HepG2 (cell line): ENCODE results near the gene ZFP64. TPM values are rescaled to one million over a fixed set of nuclear protein-coding genes. Genes with fewer than 3 reads are reported as not detected.

ENCODE experiments used
- CAMTA2 ChIP-seq: sonication (generic); formaldehyde crosslinking; IDR thresholded peaks from 2 replicates; pipeline ENCODE4 v1.4.0; 2020; ENCODE audit warnings: mild to moderate bottlenecking, missing genetic modification reagents, borderline replicate concordance
- CBX2 ChIP-seq, 2 experiments: fragments of 200-600 bp in 1 of 2; sonication (generic); formaldehyde crosslinking in 1 of 2; IDR thresholded peaks; 2 replicates each; pipeline versions ENCODE4 v1.7.0 to v1.8.1; 2018 to 2022; ENCODE audit warnings: low read depth in 2 of 2, low read length in 1 of 2, mild to moderate bottlenecking in 1 of 2, missing genetic modification reagents in 1 of 2
- CBX5 ChIP-seq: sonication (generic); formaldehyde crosslinking; IDR thresholded peaks from 2 replicates; pipeline ENCODE4 v1.4.0; 2020; ENCODE audit warnings: missing genetic modification reagents, borderline replicate concordance
- FOXK1 ChIP-seq: sonication (generic); formaldehyde crosslinking; IDR thresholded peaks from 2 replicates; pipeline ENCODE4 v1.4.0; 2020; ENCODE audit warnings: low read depth, missing genetic modification reagents, borderline replicate concordance
- GLI4 ChIP-seq: sonication (generic); formaldehyde crosslinking; IDR thresholded peaks from 2 replicates; pipeline ENCODE4 v1.5.1; 2020; ENCODE audit warnings: missing genetic modification reagents, mild to moderate bottlenecking, moderate library complexity, borderline replicate concordance
- HIVEP1 ChIP-seq: sonication (generic); formaldehyde crosslinking; IDR thresholded peaks from 2 replicates; pipeline ENCODE4 v1.4.0; 2020; ENCODE audit warnings: mild to moderate bottlenecking, missing genetic modification reagents
- HOXA7 ChIP-seq: sonication (generic); formaldehyde crosslinking; IDR thresholded peaks from 2 replicates; pipeline ENCODE4 v1.8.1; 2022; ENCODE audit warnings: mild to moderate bottlenecking, missing genetic modification reagents, moderate library complexity
- IKZF4 ChIP-seq: sonication (generic); formaldehyde crosslinking; IDR thresholded peaks from 2 replicates; pipeline ENCODE4 v1.5.1; 2020; ENCODE audit warnings: borderline replicate concordance, mild to moderate bottlenecking, low read depth, missing genetic modification reagents; ENCODE audit errors: not compliant biosample characterization
- JARID2 ChIP-seq: sonication (generic); formaldehyde crosslinking; IDR thresholded peaks from 2 replicates; pipeline ENCODE4 v1.8.1; 2023; ENCODE audit warnings: missing genetic modification reagents, inconsistent platforms; ENCODE audit not compliant: insufficient replicate concordance
- SNAI1 ChIP-seq: sonication (generic); formaldehyde crosslinking; IDR thresholded peaks from 2 replicates; pipeline ENCODE4 v1.5.0; 2020; ENCODE audit warnings: mild to moderate bottlenecking, missing genetic modification reagents, borderline replicate concordance
- SRY ChIP-seq: sonication (generic); formaldehyde crosslinking; IDR thresholded peaks from 2 replicates; pipeline ENCODE4 v1.8.0; 2022; ENCODE audit warnings: mild to moderate bottlenecking, missing genetic modification reagents
- ZBTB21 ChIP-seq: sonication (generic); formaldehyde crosslinking; IDR thresholded peaks from 2 replicates; pipeline ENCODE4 v1.4.0; 2020; ENCODE audit warnings: missing genetic modification reagents
- ZGPAT ChIP-seq: IDR thresholded peaks from 2 replicates; pipeline ENCODE4 v1.6.1; 2016; ENCODE audit warnings: mild to moderate bottlenecking
- ZIK1 ChIP-seq: sonication (generic); formaldehyde crosslinking; IDR thresholded peaks from 2 replicates; pipeline ENCODE4 v1.5.0; 2020; ENCODE audit warnings: mild to moderate bottlenecking, low read depth, missing genetic modification reagents, borderline replicate concordance
- ZNF335 ChIP-seq: sonication (generic); formaldehyde crosslinking; IDR thresholded peaks from 2 replicates; pipeline ENCODE4 v1.4.0; 2020; ENCODE audit warnings: missing genetic modification reagents
- ZNF576 ChIP-seq: sonication (generic); formaldehyde crosslinking; IDR thresholded peaks from 2 replicates; pipeline ENCODE4 v1.4.0; 2020; ENCODE audit warnings: mild to moderate bottlenecking, missing genetic modification reagents
- ZSCAN5A ChIP-seq: sonication (generic); formaldehyde crosslinking; IDR thresholded peaks from 2 replicates; pipeline ENCODE4 v1.8.0; 2022; ENCODE audit warnings: mild to moderate bottlenecking, missing genetic modification reagents, borderline replicate concordance
- polyA plus RNA-seq, 8 experiments: library from polyadenylated mRNA; depleted of rRNA in 3 of 8; stranded (reverse) in 7 of 8; unstranded in 1 of 8; fragments of >200 nt; fragmentation: Illumina TruSeq in 4 of 8; extraction: Trizol in 4 of 8; gene quantifications; 2 replicates each; pipeline versions ENCODE4 v1.2.1 to v1.2.3, GENCODE V29; 2011 to 2016; ENCODE audit warnings: low read depth in 4 of 8, missing spikeins in 1 of 8, mixed read lengths in 1 of 8; ENCODE audit not compliant: insufficient read depth in 1 of 8
- total RNA-seq, 5 experiments: library from RNA; depleted of rRNA; stranded (reverse); fragments of >200 nt; fragmentation: Illumina TruSeq; extraction: Trizol; gene quantifications; 2 replicates each; pipeline ENCODE4 v1.2.3, GENCODE V29; 2016; ENCODE audit warnings: low read depth in 1 of 5
- TF ChIP-seq, protein P1 (sequence below): sonication (generic); formaldehyde crosslinking; IDR thresholded peaks from 2 replicates; pipeline ENCODE4 v1.8.0; 2022; ENCODE audit warnings: mild to moderate bottlenecking, missing genetic modification reagents
- TF ChIP-seq, protein P2 (sequence below): sonication (generic); formaldehyde crosslinking; conservative IDR thresholded peaks from 2 replicates; pipeline ENCODE4 v1.4.0; 2020; ENCODE audit warnings: missing genetic modification reagents
- TF ChIP-seq, protein P3 (sequence below): sonication (generic); formaldehyde crosslinking; IDR thresholded peaks from 2 replicates; pipeline ENCODE4 v1.5.0; 2020; ENCODE audit warnings: missing genetic modification reagents

Gene ZFP64
- total and polyA plus RNA-seq, 2 of the 13 experiments (the other 11 are each of a cell fraction or from before 2014, with no cell fraction given), result 12.0 to 24.3 TPM

DNA sequence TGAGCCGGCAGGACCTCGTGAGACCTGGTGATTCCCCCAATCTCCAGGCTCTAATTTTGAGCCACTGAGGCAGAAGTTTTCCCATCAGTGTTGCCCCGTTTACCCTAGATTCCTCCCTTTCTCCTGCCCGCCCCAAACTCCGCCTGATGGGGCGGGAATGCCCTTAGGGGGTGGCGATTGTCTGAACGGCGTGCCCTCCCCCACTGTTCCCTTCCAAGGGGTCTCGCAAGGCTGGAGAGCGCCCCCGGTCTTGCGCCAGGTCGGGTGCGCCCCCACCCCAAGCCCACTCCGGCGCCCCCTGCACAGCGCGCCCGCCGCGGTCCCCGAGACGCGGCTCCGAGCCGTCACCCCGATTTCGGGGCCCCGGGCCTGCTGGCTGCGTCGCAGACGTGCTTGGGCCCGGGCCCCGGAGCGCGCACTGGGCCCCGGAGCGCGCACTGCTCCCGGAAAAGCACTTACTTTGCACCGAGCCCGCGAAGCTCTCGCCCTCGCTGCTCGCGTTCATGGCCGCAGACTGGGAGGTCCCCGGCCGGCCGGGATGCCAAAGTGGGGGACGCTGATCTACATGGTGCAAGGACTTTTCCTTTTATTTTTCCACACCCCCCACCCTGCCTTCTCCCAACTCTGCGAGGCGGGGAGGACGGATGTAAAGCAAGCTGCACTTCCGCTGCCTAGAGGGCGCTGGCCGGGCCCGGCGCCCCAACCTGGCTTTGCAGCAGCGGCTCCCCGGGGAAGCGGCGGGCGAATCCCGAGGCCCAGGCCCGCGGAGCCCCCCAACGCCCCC lies at the start of gene ZFP64 (continued):
- TF ChIP-seq GLI4 (CRISPR knock-in tag), result peak; percentile 74; the same call in 1 of the 2 replicates
- peak; percentile 81 for TF ChIP-seq SRY (CRISPR knock-in tag)
- no peak for TF ChIP-seq HOXA7 (CRISPR knock-in tag)
- peak; percentile 52 for TF ChIP-seq ZGPAT
- TF ChIP-seq CBX2 (IDR thresholded peaks at IDR 0.05; ENCODE audit: low read depth, low read length), result no peak
- no peak; the same call in 1 of the 2 replicates for TF ChIP-seq CBX2 (CRISPR knock-in tag; IDR thresholded peaks at IDR 0.05; ENCODE audit: low read depth)
- TF ChIP-seq, protein P1, sequence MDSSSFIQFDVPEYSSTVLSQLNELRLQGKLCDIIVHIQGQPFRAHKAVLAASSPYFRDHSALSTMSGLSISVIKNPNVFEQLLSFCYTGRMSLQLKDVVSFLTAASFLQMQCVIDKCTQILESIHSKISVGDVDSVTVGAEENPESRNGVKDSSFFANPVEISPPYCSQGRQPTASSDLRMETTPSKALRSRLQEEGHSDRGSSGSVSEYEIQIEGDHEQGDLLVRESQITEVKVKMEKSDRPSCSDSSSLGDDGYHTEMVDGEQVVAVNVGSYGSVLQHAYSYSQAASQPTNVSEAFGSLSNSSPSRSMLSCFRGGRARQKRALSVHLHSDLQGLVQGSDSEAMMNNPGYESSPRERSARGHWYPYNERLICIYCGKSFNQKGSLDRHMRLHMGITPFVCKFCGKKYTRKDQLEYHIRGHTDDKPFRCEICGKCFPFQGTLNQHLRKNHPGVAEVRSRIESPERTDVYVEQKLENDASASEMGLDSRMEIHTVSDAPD (CRISPR knock-in tag), result no peak; the same call in 1 of the 2 replicates
- no peak for TF ChIP-seq ZSCAN5A (CRISPR knock-in tag)
- TF ChIP-seq ZIK1, result peak; percentile 85; the same call in 1 of the 2 replicates
- TF ChIP-seq HIVEP1 (CRISPR knock-in tag), result no peak
- TF ChIP-seq, protein P2, sequence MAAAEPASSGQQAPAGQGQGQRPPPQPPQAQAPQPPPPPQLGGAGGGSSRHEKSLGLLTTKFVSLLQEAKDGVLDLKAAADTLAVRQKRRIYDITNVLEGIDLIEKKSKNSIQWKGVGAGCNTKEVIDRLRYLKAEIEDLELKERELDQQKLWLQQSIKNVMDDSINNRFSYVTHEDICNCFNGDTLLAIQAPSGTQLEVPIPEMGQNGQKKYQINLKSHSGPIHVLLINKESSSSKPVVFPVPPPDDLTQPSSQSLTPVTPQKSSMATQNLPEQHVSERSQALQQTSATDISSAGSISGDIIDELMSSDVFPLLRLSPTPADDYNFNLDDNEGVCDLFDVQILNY, result no peak; the same call in 1 of the 2 replicates
- TF ChIP-seq, protein P3, sequence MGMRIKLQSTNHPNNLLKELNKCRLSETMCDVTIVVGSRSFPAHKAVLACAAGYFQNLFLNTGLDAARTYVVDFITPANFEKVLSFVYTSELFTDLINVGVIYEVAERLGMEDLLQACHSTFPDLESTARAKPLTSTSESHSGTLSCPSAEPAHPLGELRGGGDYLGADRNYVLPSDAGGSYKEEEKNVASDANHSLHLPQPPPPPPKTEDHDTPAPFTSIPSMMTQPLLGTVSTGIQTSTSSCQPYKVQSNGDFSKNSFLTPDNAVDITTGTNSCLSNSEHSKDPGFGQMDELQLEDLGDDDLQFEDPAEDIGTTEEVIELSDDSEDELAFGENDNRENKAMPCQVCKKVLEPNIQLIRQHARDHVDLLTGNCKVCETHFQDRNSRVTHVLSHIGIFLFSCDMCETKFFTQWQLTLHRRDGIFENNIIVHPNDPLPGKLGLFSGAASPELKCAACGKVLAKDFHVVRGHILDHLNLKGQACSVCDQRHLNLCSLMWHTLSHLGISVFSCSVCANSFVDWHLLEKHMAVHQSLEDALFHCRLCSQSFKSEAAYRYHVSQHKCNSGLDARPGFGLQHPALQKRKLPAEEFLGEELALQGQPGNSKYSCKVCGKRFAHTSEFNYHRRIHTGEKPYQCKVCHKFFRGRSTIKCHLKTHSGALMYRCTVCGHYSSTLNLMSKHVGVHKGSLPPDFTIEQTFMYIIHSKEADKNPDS (CRISPR knock-in tag), result peak; percentile 17; the same call in 1 of the 2 replicates
- TF ChIP-seq JARID2 (CRISPR knock-in tag), result no peak
- peak; percentile 49; the same call in 1 of the 2 replicates for TF ChIP-seq SNAI1 (CRISPR knock-in tag)
- TF ChIP-seq ZNF335 (CRISPR knock-in tag), result no peak
- no peak for TF ChIP-seq ZNF576 (CRISPR knock-in tag)
- no peak for TF ChIP-seq CBX5 (CRISPR knock-in tag)
- TF ChIP-seq IKZF4 (CRISPR knock-in tag), result no peak
- peak; percentile 47; the same call in 1 of the 2 replicates for TF ChIP-seq FOXK1
- TF ChIP-seq CAMTA2 (CRISPR knock-in tag), result peak; percentile 19; the same call in 1 of the 2 replicates
- TF ChIP-seq ZBTB21, result peak; percentile 43; the same call in 1 of the 2 replicates
